MCF 10A (cell line): ENCODE data around the gene NFKBIZ. TPM values are rescaled to one million over a fixed set of nuclear protein-coding genes. Genes with fewer than 3 reads are reported as not detected.

Experiments used
- BruUV-seq: library from RNA; stranded (reverse); fragments of 400-500 nt; replicated peaks from 2 replicates; lab custom pipeline; 2021; lab: Mats Ljungman, UMichigan
- CTCF ChIA-PET: fragments of 300-600 bp; sonication (Branson Sonifier 250); formaldehyde crosslinking; extraction: SDS; loops from one replicate; lab custom pipeline; 2021; ENCODE audit warnings: antibody characterized with exemption, inconsistent platforms; lab: Yijun Ruan, JAX
- POLR2A ChIA-PET: fragments of 300-600, 350-650 bp; sonication (Branson Sonifier 250); formaldehyde crosslinking; extraction: SDS; loops from one replicate; lab custom pipeline; 2020; ENCODE audit warnings: antibody characterized with exemption, inconsistent platforms; lab: Yijun Ruan, JAX
- DNase-seq: peaks from one replicate; pipeline ENCODE4 v3.0.0-alpha.2; 2018; ENCODE audit not compliant: unreplicated experiment
- H3K27ac Mint-ChIP-seq: one replicate; pipeline ENCODE4 v1.8.0; 2022; ENCODE audit warnings: mild to moderate bottlenecking, low read depth, mixed read lengths; ENCODE audit not compliant: unreplicated experiment
- H3K27me3 Mint-ChIP-seq: one replicate; pipeline ENCODE4 v1.8.0; 2022; ENCODE audit warnings: mixed read lengths; ENCODE audit not compliant: insufficient read depth, unreplicated experiment
- H3K36me3 Mint-ChIP-seq: one replicate; pipeline ENCODE4 v1.8.0; 2022; ENCODE audit warnings: mild to moderate bottlenecking, moderate library complexity, mixed read lengths; ENCODE audit not compliant: insufficient read depth, unreplicated experiment
- H3K4me1 Mint-ChIP-seq: one replicate; pipeline ENCODE4 v1.8.0; 2022; ENCODE audit warnings: mixed read lengths; ENCODE audit not compliant: insufficient read depth, unreplicated experiment
- H3K4me3 Mint-ChIP-seq: one replicate; pipeline ENCODE4 v1.8.0; 2022; ENCODE audit warnings: mild to moderate bottlenecking, moderate library complexity, mixed read lengths; ENCODE audit not compliant: unreplicated experiment
- H3K9me3 Mint-ChIP-seq: one replicate; pipeline ENCODE4 v1.8.0; 2022; ENCODE audit warnings: mixed read lengths; ENCODE audit not compliant: unreplicated experiment
- intact Hi-C: fragments of 100-400 bp; cut with micrococcal nuclease; formaldehyde crosslinking; loops from 2 replicates; pipeline ENCODE4 v1.14.1; 2022
- total RNA-seq: library from RNA; stranded (reverse); gene quantifications from 2 replicates; pipeline ENCODE4 v1.2.3, GENCODE V29; 2022
- TF ChIP-seq, protein P1 (sequence below): fragments of 200-600 bp; IDR thresholded peaks from one replicate; pipeline ENCODE4 v1.8.0; 2022; ENCODE audit warnings: antibody characterized with exemption, mild to moderate bottlenecking; ENCODE audit not compliant: unreplicated experiment

The NFKBIZ gene
- total RNA-seq, 1 experiment from 2014 or later: 58.8 TPM

GRCh38 chr3:101829437-101829830 is 19.9 kb upstream of the NFKBIZ start:
- ChIA-PET POLR2A (interaction anchor here (0.6 to 6.6 kb wide), 10 partner anchors 9 to 395 kb away, joined by 3 to 121 read pairs (median 4); partner anchors contain the start of gene NFKBIZ), CTCF (interaction anchor here (1.0 to 1.6 kb wide), 5 partner anchors 10 to 399 kb away, joined by 3 to 10 read pairs (median 5); no protein-coding TSS in a partner anchor)
- H3K36me3 Mint-ChIP-seq: peaks cover 11% of the 10 kb centered on the region
- peak overlapping the region; percentile 87 for H3K27ac Mint-ChIP-seq
- peak overlapping the region; percentile 88 for H3K4me3 Mint-ChIP-seq
- no peaks in the 10 kb centered on the region for H3K27me3 Mint-ChIP-seq
- BruUV-seq: no TSS peak
- H3K4me1 Mint-ChIP-seq: peaks cover 25% of the 10 kb centered on the region
- DNase-seq: no peak
- TF ChIP-seq, protein P1, sequence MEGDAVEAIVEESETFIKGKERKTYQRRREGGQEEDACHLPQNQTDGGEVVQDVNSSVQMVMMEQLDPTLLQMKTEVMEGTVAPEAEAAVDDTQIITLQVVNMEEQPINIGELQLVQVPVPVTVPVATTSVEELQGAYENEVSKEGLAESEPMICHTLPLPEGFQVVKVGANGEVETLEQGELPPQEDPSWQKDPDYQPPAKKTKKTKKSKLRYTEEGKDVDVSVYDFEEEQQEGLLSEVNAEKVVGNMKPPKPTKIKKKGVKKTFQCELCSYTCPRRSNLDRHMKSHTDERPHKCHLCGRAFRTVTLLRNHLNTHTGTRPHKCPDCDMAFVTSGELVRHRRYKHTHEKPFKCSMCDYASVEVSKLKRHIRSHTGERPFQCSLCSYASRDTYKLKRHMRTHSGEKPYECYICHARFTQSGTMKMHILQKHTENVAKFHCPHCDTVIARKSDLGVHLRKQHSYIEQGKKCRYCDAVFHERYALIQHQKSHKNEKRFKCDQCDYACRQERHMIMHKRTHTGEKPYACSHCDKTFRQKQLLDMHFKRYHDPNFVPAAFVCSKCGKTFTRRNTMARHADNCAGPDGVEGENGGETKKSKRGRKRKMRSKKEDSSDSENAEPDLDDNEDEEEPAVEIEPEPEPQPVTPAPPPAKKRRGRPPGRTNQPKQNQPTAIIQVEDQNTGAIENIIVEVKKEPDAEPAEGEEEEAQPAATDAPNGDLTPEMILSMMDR: no peak
- H3K9me3 Mint-ChIP-seq: no peaks in the 10 kb centered on the region
- intact Hi-C loops: loop anchor here (2.0 kb wide), 1 partner anchor 19 kb away; the partner anchor contains the start of gene NFKBIZ

DNA sequence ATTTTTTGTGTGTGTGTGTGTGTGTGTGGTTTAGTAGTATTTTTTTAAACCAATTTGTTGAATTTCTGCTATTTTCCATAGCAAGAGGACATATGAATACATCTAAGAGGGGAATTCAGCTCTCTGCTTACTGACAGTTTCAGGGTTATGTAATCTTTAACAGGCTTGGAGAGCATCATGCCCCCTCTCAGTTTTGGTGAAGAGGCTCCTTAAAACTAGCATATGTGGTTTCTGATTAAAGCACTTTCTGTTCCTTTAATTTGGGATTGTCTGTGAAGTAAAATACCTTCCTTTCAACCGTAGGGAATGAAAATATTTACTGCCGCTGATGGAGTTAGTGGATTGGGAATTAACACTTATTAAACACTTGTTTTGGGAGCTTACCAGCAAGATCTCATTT is 19.4 kb upstream of the NFKBIZ start:
- CTCF ChIA-PET: interaction anchor here (1.0 to 1.6 kb wide), 5 partner anchors 9 to 399 kb away, joined by 3 to 10 read pairs (median 5); no protein-coding TSS in a partner anchor
- intact Hi-C loops: loop anchor here (2.0 kb wide), 1 partner anchor 19 kb away; the partner anchor contains the start of gene NFKBIZ
- no TSS peak for BruUV-seq
- H3K27me3 Mint-ChIP-seq: no peaks in the 10 kb centered on the region
- no peak for DNase-seq
- H3K4me3 Mint-ChIP-seq: no peak overlapping the region
- TF ChIP-seq, protein P1: no peak
- no peaks in the 10 kb centered on the region for H3K9me3 Mint-ChIP-seq
- H3K36me3 Mint-ChIP-seq: peaks cover 11% of the 10 kb centered on the region
- peaks cover 25% of the 10 kb centered on the region for H3K4me1 Mint-ChIP-seq
- peak overlapping the region; percentile 87 for H3K27ac Mint-ChIP-seq
- POLR2A ChIA-PET: interaction anchor here (0.7 to 6.6 kb wide), 8 partner anchors 9 to 394 kb away, joined by 3 to 121 read pairs (median 4); partner anchors contain the start of gene NFKBIZ

DNA sequence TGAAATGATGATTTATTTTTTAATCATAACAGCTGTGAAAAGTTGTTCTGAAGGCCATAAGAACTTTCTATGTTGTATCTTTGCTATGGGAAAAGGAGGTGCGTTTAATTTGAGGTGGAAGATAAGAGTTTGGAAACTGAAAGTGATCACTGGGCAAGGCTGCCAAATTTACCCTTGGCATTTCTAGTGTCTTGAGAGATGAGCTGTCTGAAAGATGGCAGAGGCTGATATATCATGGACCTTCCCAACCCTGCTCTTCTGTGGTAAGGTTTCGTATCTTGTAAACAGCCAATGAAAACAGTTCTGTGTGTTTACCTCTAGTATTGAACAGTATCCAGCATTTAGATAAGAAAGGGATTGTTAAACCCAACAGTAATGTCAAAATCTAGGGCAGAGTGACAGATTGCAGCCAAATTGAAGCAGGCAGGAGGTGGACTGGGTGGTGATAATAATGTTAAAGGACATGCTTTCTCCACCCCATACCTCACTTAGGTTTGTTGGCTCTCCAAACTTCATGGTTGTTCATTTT is 15.8 kb upstream of the NFKBIZ start:
- Mint-ChIP-seq H3K9me3 (no peaks in the 10 kb centered on the region), H3K4me1 (peaks cover 26% of the 10 kb centered on the region), H3K4me3 (no peak overlapping the region), H3K27me3 (no peaks in the 10 kb centered on the region), H3K27ac (no peak overlapping the region), H3K36me3 (peaks cover 11% of the 10 kb centered on the region)
- BruUV-seq: no TSS peak
- ChIA-PET CTCF (interaction anchor here (0.7 to 1.1 kb wide), 2 partner anchors 25 to 32 kb away, joined by 3 to 5 read pairs; no protein-coding TSS in a partner anchor), POLR2A (interaction anchor here (0.9 to 2.0 kb wide), 2 partner anchors 16 to 17 kb away, joined by 3 to 7 read pairs; partner anchors contain the start of gene NFKBIZ)
- intact Hi-C loops: no loop called here
- DNase-seq: no peak
- TF ChIP-seq, protein P1: no peak

DNA sequence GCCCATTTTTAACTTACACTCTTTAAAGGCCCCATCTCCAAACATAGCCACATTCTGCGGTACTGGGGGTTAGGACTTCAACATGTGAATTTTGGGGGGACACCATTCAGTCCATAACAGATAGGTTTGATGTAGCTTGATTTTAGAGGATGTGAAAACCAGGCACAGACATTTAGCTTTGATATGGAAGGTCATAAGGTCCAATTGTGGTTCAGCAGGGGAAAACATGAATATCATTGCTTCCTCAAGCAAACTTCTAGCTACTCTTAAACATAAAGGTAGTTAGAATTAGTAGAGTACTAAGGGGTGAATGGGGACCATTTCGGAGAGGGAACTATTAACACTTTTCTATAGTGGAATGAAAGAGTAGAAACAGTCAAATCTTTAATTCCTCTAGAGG is 13.6 kb upstream of the NFKBIZ start:
- no peak for DNase-seq
- intact Hi-C loops: no loop called here
- Mint-ChIP-seq H3K27ac (peak overlapping the region; percentile 79), H3K36me3 (peaks cover 9% of the 10 kb centered on the region), H3K4me3 (no peak overlapping the region), H3K9me3 (no peaks in the 10 kb centered on the region), H3K4me1 (peaks cover 18% of the 10 kb centered on the region), H3K27me3 (no peaks in the 10 kb centered on the region)
- no TSS peak for BruUV-seq
- CTCF ChIA-PET: interaction anchor here (0.6 to 1.3 kb wide), 5 partner anchors 14 to 393 kb away, joined by 3 to 6 read pairs (median 3); partner anchors contain the start of gene NFKBIZ
- POLR2A ChIA-PET: interaction anchor here (0.9 to 3.1 kb wide), 5 partner anchors 9 to 294 kb away, joined by 3 to 21 read pairs (median 4); partner anchors contain the start of gene NFKBIZ
- TF ChIP-seq, protein P1: no peak
